HCT116 (cell line): ENCODE measurements around the gene SRA1. TPM values are rescaled to one million over a fixed set of nuclear protein-coding genes. Genes with fewer than 3 reads are reported as not detected.

Source experiments
- ATAC-seq: fragments of 200-7000 bp; cut with Tn5 transposase; 2 replicates; pipeline ENCODE4 v1.9.1; 2020; ENCODE audit warnings: mild to moderate bottlenecking, moderate library complexity
- BruUV-seq: library from RNA; stranded (reverse); fragments of 400-500 nt; replicated peaks from 2 replicates; lab custom pipeline; 2021; lab: Mats Ljungman, UMichigan
- CTCF ChIA-PET: fragments of 300-600 bp; sonication (Branson Sonifier 250); formaldehyde crosslinking; loops from one replicate; lab custom pipeline; 2021; ENCODE audit warnings: antibody characterized with exemption; lab: Charles Lee
- POLR2A ChIA-PET: fragments of 300-600, 350-600 bp; sonication (Branson Sonifier 250); formaldehyde crosslinking; loops from one replicate; lab custom pipeline; 2021; ENCODE audit warnings: antibody characterized with exemption; lab: Charles Lee
- RAD21 ChIA-PET, 2 experiments: fragments of 300-600 bp; sonication (Branson Sonifier 250); formaldehyde crosslinking; loops; one replicate each; lab custom pipeline; 2023; ENCODE audit warnings: low total read pairs in 2 of 2; ENCODE audit not compliant: uncharacterized antibody in 2 of 2, unreplicated experiment in 2 of 2, low non-redundant PET in 1 of 2; lab: Charles Lee
- DNase-seq: peaks from one replicate; pipeline ENCODE4 v3.0.0-alpha.2; 2010; ENCODE audit warnings: low read depth, low spot score
- H2AFZ ChIP-seq: fragments of 200-600 bp; shearing (Covaris generic), sonication (generic); 2 replicates; pipeline ENCODE4 v1.6.1; 2017; ENCODE audit warnings: low read depth, mixed run types, mixed read lengths, antibody characterized with exemption, low read length; ENCODE audit not compliant: poor library complexity, severe bottlenecking
- H3K27ac ChIP-seq: 2 replicates; pipeline ENCODE4 v1.5.1; 2012; ENCODE audit warnings: low read depth, low read length
- H3K27me3 ChIP-seq: fragments of 200-600 bp; sonication (generic); 2 replicates; pipeline ENCODE4 v1.6.1; 2016; ENCODE audit warnings: mixed run types, low read length, mixed read lengths; ENCODE audit not compliant: insufficient read depth
- H3K36me3 ChIP-seq, 2 experiments: fragments of 200-500 bp in 1 of 2; fragments of 200-600 bp in 1 of 2; sonication (Bioruptor generic) in 1 of 2; sonication (generic) in 1 of 2; 2 replicates each; pipeline versions ENCODE4 v1.5.1 to v1.6.1; 2014 to 2016; ENCODE audit warnings: low read length in 2 of 2, inconsistent platforms in 1 of 2, mixed read lengths in 1 of 2, mixed run types in 1 of 2; ENCODE audit not compliant: insufficient read depth in 2 of 2, control insufficient read depth in 1 of 2
- H3K4me1 ChIP-seq, 2 experiments: fragments of 200-600 bp in 1 of 2; sonication (generic) in 1 of 2; 2 replicates each; pipeline versions ENCODE4 v1.5.1 to v1.6.1; 2012 to 2017; ENCODE audit warnings: low read length in 2 of 2, inconsistent platforms in 1 of 2, mild to moderate bottlenecking in 1 of 2, mixed read lengths in 1 of 2, mixed run types in 1 of 2, moderate library complexity in 1 of 2; ENCODE audit not compliant: insufficient read depth in 2 of 2, control insufficient read depth in 1 of 2
- H3K4me2 ChIP-seq: fragments of 200-600 bp; sonication (generic); 2 replicates; pipeline ENCODE4 v1.6.1; 2017; ENCODE audit warnings: mixed run types, low read length, mixed read lengths
- H3K4me3 ChIP-seq, 2 experiments: fragments of 200-600 bp in 1 of 2; sonication (generic) in 1 of 2; replicated peaks in 1 of 2; 2 replicates each; pipeline ENCODE4 v1.5.1; 2011 to 2016; ENCODE audit warnings: low read length in 2 of 2, control low read depth in 1 of 2, low read depth in 1 of 2, mild to moderate bottlenecking in 1 of 2, mixed read lengths in 1 of 2, mixed run types in 1 of 2
- H3K79me2 ChIP-seq: fragments of 200-600 bp; sonication (generic); 2 replicates; pipeline ENCODE4 v1.6.1; 2017; ENCODE audit warnings: mild to moderate bottlenecking, mixed run types, low read length, moderate library complexity, mixed read lengths; ENCODE audit not compliant: insufficient read depth
- H3K9ac ChIP-seq: fragments of 200-600 bp; sonication (generic); 2 replicates; pipeline ENCODE4 v1.6.1; 2016; ENCODE audit warnings: low read length, mixed read lengths
- H3K9me2 ChIP-seq: fragments of 200-600 bp; sonication (generic), shearing (Covaris generic); 2 replicates; pipeline ENCODE4 v1.6.1; 2017; ENCODE audit warnings: mixed run types, mild to moderate bottlenecking, moderate library complexity; ENCODE audit not compliant: insufficient read depth
- H3K9me3 ChIP-seq, 2 experiments: fragments of 200-500 bp in 1 of 2; fragments of 200-600 bp in 1 of 2; sonication (Bioruptor generic) in 1 of 2; sonication (generic) in 1 of 2; 2 replicates each; pipeline ENCODE4 v1.6.1; 2014 to 2017; ENCODE audit warnings: low read length in 2 of 2, mixed read lengths in 2 of 2, inconsistent platforms in 1 of 2, low read depth in 1 of 2, mild to moderate bottlenecking in 1 of 2, mixed run types in 1 of 2, moderate library complexity in 1 of 2; ENCODE audit not compliant: control insufficient read depth in 1 of 2, insufficient read depth in 1 of 2
- H4K20me1 ChIP-seq: fragments of 200-600 bp; sonication (generic), shearing (Covaris generic); 2 replicates; pipeline ENCODE4 v1.6.1; 2017; ENCODE audit warnings: mixed run types, mild to moderate bottlenecking, moderate library complexity; ENCODE audit not compliant: insufficient read depth
- CBX3 ChIP-seq: IDR thresholded peaks from 2 replicates; pipeline ENCODE4 v1.6.1; 2012; ENCODE audit warnings: low read depth
- ELF1 ChIP-seq: IDR thresholded peaks from 2 replicates; pipeline ENCODE4 v1.6.1; 2012; ENCODE audit warnings: low read depth, borderline replicate concordance
- EZH2 ChIP-seq: fragments of 200-600 bp; sonication (generic); IDR thresholded peaks from 2 replicates; pipeline ENCODE4 v1.6.1; 2017; ENCODE audit warnings: antibody characterized with exemption, mixed run types
- EZH2phosphoT487 ChIP-seq: fragments of 200-600 bp; IDR thresholded peaks from 2 replicates; pipeline ENCODE4 v1.6.1; 2018; ENCODE audit warnings: antibody characterized with exemption, borderline replicate concordance
- FOSL1 ChIP-seq: IDR thresholded peaks from 2 replicates; pipeline ENCODE4 v1.6.1; 2012; ENCODE audit warnings: low read depth
- JUND ChIP-seq: IDR thresholded peaks from 2 replicates; pipeline ENCODE4 v1.6.1; 2012
- POLR2A ChIP-seq: IDR thresholded peaks from 2 replicates; pipeline ENCODE4 v1.7.0; 2011; ENCODE audit warnings: borderline replicate concordance; ENCODE audit not compliant: insufficient read depth, insufficient read length; ENCODE audit errors: extremely low read depth
- POLR2AphosphoS5 ChIP-seq: IDR thresholded peaks from 2 replicates; pipeline ENCODE4 v1.6.1; 2011; ENCODE audit warnings: mild to moderate bottlenecking, low read depth, low read length, moderate library complexity
- RAD21 ChIP-seq: IDR thresholded peaks from 2 replicates; pipeline ENCODE4 v1.6.1; 2012; ENCODE audit warnings: low read depth, mild to moderate bottlenecking
- SIN3A ChIP-seq: IDR thresholded peaks from 2 replicates; pipeline ENCODE4 v1.6.1; 2012; ENCODE audit warnings: low read depth
- SP1 ChIP-seq: IDR thresholded peaks from 2 replicates; pipeline ENCODE4 v1.6.1; 2012; ENCODE audit warnings: low read depth
- TCF7L2 ChIP-seq: IDR thresholded peaks from 2 replicates; pipeline ENCODE4 v1.7.0; 2011; ENCODE audit warnings: borderline replicate concordance, inconsistent platforms; ENCODE audit not compliant: insufficient read depth, insufficient read length; ENCODE audit errors: extremely low read depth
- YY1 ChIP-seq: IDR thresholded peaks from 2 replicates; pipeline ENCODE4 v1.6.1; 2011; ENCODE audit warnings: low read length, low read depth, moderate library complexity, mild to moderate bottlenecking; ENCODE audit not compliant: insufficient replicate concordance; ENCODE audit errors: extremely low read depth
- ZFX ChIP-seq: fragments of 450-650 bp; IDR thresholded peaks from 2 replicates; pipeline ENCODE4 v1.6.1; 2017
- ZNF274 ChIP-seq: fragments of 200-500 bp; sonication (Bioruptor generic); IDR thresholded peaks from 2 replicates; pipeline ENCODE4 v1.6.1; 2014; ENCODE audit warnings: mild to moderate bottlenecking, low read depth, low read length, inconsistent platforms
- intact Hi-C: fragments of 100-400 bp; cut with micrococcal nuclease; formaldehyde crosslinking; loops from 2 replicates; pipeline ENCODE4 v1.10.0; 2022
- total RNA-seq: library from RNA; stranded (reverse); gene quantifications from one replicate; pipeline ENCODE4 v1.2.1, GENCODE V29; 2021; ENCODE audit not compliant: unreplicated experiment
- TF ChIP-seq, protein P1 (sequence below): IDR thresholded peaks from 2 replicates; pipeline ENCODE4 v1.6.1; 2011; ENCODE audit warnings: mild to moderate bottlenecking, low read length, moderate library complexity; ENCODE audit not compliant: insufficient replicate concordance; ENCODE audit errors: extremely low read depth
- TF ChIP-seq, protein P2 (sequence below): IDR thresholded peaks from 2 replicates; pipeline ENCODE4 v1.6.1; 2012

The SRA1 gene
- total RNA-seq, 1 experiment from 2014 or later = 41.7 TPM

DNA sequence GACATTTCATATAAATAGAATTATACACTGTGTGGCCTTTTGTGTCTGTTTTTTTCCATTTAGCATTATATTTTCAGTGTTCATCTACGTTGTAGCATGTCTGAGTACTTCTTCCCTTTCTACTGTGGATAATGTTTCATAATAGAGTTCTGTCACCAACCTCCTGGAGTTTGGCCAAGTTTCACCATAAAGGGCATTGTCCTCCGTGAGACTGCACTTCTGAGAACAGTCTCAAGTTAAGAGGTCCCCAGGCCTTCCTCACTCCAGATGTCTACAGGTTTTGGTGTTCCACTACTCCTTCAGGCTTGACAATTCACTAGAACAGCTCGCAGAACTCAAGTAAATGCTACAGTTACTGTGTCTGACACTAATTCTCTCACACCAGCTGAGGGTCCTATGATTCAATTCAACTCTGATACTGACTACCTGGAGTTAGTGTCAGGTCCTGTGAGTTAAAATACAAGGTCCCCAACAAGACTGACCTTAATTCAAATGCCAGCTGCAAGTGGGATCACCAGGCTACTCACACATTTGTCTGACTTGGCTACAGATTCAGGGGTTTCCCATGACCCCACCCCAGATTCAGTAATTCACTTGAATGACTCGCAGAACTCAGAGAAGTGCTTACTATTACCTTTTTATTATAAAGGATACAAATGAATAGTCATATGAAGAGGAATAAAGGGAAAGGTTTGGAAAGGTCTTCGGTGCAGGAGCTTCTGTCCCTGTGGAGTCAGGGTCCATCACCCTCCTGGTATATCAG is 38.4 kb upstream of the SRA1 start:
- Histone ChIP-seq H3K4me2 (no peak overlapping the region), H3K9me2 (no peaks in the 10 kb centered on the region), H3K4me3 (no peak overlapping the region), H3K79me2 (no peaks in the 10 kb centered on the region), H2AFZ (no peak overlapping the region), H3K27ac (no peak overlapping the region), H3K36me3 (no peaks in the 10 kb centered on the region), H3K9me3 (no peaks in the 10 kb centered on the region), H3K27me3 (no peaks in the 10 kb centered on the region), H3K9ac (no peak overlapping the region), H4K20me1 (no peaks in the 10 kb centered on the region), H3K4me1 (no peaks in the 10 kb centered on the region; a peak in 1 of 4 replicates)
- ChIA-PET POLR2A (no interaction called here), CTCF (no interaction called here), RAD21 (no interaction called here)
- BruUV-seq = no TSS peak
- intact Hi-C loops = no loop called here
- TF ChIP-seq JUND (no peak), POLR2A (no peak), ZNF274 (no peak), ELF1 (no peak), POLR2AphosphoS5 (no peak), CBX3 (no peak), SIN3A (no peak), SP1 (no peak), EZH2 (no peak), FOSL1 (no peak), RAD21 (no peak), YY1 (no peak), TCF7L2 (no peak), EZH2phosphoT487 (no peak), ZFX (no peak)
- TF ChIP-seq, protein P1, sequence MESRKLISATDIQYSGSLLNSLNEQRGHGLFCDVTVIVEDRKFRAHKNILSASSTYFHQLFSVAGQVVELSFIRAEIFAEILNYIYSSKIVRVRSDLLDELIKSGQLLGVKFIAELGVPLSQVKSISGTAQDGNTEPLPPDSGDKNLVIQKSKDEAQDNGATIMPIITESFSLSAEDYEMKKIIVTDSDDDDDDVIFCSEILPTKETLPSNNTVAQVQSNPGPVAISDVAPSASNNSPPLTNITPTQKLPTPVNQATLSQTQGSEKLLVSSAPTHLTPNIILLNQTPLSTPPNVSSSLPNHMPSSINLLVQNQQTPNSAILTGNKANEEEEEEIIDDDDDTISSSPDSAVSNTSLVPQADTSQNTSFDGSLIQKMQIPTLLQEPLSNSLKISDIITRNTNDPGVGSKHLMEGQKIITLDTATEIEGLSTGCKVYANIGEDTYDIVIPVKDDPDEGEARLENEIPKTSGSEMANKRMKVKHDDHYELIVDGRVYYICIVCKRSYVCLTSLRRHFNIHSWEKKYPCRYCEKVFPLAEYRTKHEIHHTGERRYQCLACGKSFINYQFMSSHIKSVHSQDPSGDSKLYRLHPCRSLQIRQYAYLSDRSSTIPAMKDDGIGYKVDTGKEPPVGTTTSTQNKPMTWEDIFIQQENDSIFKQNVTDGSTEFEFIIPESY = no peak
- TF ChIP-seq, protein P2, sequence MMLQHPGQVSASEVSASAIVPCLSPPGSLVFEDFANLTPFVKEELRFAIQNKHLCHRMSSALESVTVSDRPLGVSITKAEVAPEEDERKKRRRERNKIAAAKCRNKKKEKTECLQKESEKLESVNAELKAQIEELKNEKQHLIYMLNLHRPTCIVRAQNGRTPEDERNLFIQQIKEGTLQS = no peak
- DNase-seq (no peak), ATAC-seq (no peak)
